Measurements from ENCODE around the gene EME2.

The EME2 gene

DNA sequence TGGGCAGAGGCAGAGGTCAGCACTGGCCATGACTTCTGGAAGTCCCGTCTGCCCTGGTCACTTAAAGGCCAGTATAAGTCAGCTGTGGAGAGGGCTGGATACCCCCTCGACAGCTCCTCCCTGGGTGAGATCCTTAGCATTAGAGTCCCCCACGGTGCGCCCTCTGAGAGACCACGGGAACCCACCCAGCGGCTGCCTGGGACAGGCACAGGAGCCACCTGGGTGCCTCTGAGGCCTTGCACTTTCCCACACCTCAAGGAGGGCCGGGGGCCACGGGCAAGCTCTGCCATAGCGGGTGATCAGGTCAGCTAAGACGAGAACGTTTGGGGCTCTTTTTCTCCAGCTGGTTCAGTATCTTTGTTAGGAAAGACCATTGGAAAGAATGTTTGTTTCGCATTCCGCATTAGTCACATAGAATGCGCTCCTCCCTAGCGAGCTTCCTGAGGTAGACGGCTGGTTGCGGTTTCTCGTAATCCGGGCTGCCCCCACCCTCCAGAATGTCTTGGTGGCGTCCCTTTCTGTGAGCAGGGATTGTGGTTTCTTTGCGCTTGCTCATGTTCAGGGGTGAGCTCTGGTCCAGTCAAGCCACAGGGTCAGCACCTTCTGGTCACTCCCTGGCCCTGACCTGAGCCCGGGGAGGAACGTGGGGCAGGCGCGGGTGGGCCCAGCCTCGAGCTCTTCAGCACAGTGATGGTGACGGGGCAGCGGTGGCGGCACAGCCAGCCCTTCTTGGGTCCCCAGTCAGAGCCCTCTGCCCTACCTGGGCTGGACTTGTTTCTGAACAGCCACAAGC, 26.5 kb upstream of the EME2 start:
- no peak for DNase-seq

DNA sequence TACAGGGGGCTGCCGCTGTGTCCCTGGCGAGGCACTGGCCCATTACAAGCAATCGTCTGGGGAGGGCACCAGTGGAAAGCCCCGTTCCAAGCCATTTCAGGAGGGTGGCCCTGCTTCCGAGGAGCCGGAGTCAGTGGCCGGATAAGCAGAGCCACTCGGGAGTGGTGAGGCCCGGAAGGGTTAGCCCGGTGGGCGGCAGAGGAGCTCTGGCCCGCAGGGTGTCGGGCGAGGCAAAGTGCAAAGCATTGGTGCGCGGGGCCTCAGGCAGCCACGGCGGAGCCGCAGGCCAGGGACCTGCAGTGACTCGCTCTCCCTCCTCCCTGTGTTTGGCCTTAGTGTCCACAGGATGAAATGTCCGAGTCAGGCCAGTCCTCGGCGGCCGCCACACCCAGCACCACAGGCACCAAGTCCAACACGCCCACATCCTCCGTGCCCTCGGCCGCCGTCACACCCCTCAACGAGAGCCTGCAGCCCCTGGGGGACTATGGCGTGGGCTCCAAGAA, 25.9 kb upstream of the EME2 start:
- DNase-seq = no peak

DNA sequence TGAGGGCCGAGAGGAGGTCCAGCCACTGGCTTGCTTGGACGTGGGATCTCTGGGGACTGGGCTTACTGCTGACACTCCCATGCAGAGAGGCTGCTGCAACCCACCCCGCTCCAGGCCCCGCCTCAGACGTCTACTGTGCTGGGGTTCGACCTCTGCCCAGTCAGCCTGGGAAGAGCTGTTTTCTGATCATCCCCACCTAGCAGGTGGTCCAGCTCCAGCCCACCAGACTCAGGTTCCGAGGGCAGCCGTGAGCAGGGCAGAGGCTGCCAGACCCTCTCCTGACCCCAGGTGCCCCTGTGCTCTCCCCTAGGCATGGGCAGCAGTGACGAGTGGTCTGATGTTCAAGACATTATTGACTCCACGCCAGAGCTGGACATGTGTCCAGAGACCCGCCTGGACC, 24.7 kb upstream of the EME2 start:
- no peak for DNase-seq

DNA sequence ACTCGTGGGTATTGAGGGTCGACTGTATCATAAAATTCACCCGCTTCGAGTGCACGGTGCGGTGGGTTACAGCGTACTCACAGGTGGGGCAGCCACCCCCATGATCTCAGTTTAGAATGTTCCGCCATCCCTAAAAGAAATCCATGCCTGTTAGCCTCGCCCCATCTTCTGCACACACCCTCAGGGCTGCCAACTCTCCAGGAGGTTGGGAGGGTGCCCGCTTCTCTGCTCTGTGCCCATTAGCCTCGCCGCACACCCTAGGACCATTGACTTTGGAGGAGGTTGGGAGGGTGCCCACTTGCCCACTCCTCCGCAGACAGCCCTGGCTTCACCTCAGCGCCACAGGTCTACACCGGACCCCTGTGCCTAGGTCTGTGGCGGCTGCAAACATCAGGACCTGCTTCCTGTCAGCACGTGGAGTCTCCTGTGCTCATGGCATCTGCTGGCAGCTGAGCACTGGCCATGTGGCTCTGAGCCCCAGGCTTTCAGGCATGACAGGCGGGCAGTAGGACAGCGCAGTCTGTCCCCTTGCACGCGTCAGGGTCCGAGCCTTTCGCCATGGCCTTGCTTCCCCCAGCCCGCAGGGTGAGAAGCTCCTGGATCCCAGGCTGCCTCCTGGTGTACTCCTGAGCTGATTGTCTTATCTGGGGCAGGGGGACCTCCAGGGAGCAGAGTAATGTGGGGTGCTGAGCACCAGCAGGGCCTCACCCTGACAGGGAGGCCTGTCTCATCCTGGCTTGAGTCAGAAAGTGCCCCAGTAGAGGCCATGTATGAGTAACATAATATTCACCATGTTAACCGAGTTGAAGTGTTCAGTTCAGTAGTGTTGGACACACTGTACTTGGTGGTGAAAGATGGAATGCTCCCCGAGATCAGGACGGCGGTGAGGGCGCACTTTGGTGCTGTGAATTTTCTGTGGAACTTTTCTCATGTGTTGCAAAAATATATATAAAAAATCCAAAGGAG, 23.2 kb upstream of the EME2 start:
- DNase-seq = no peak

GRCh38 chr16:1751946-1752345, 20.7 kb upstream of the EME2 start:
- DNase-seq = no peak

DNA sequence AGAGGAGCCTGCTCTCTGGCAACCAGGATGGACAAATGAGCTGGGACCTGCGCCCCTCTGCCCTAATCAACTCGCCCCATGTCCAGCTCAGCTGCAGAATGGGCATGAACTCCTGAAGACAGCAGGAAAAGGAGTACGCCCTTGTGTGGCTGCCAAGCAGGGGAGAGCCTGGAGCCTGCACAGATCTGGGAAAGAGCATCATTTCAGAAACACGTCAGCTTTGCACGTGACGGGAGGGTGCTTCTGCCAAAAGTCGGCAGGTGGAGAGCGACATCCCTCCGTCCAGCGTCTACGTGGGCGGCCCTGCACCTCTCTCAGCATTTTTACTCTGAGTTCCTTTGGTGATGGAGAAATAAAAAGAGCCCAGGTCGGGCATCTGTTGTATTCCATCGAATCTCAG, 19.8 kb upstream of the EME2 start:
- DNase-seq = no peak

GRCh38 chr16:1754204-1754603, 18.4 kb upstream of the EME2 start:
- no peak for DNase-seq

- no peak for DNase-seq
Observed at GRCh38 chr16:1757714-1758461, 14.7 kb upstream of the EME2 start.

- DNase-seq = no peak
Observed at GRCh38 chr16:1758923-1759322, 13.7 kb upstream of the EME2 start.

GRCh38 chr16:1759511-1759910, 13.1 kb upstream of the EME2 start:
- DNase-seq = no peak

GRCh38 chr16:1760911-1761310, 11.7 kb upstream of the EME2 start:
- DNase-seq = no peak

GRCh38 chr16:1761751-1762150, 10.9 kb upstream of the EME2 start:
- no peak for DNase-seq

- no peak for DNase-seq
Observed at GRCh38 chr16:1762196-1762878, 10.3 kb upstream of the EME2 start.

DNA sequence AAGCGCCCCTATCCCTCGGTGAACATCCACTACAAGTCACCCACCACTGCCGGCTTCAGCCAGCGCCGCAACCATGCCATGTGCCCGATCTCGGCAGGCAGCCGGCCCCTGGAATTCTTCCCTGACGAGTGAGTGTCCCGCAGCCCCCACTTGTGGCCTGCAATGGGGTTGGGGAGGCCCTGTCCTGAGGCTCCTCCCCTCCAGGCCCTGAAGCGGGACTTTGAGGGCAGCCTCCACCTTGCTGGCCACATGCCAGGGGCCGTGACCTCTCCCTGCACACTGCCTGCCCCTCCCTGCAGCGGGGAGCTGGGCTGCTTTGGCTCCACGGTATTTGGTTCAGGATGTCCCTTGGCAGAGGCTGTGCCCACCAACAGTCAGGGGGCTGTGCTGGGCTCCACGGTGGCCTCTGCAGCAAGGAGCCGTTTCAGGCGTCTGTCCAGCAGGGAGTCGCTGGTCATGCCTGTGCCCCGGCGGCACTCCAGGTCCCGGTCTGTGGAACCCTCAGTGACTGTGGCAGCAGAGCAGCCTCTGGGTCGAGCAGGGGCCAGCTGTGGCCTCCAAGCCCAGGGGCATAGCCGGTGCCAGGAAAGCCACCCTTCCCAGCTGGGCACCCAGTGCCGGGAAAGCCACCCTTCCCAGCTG, 9.6 kb upstream of the EME2 start:
- no peak for DNase-seq

- no peak for DNase-seq
Observed at GRCh38 chr16:1763521-1764511, 8.8 kb upstream of the EME2 start.

- no peak for DNase-seq
Observed at GRCh38 chr16:1764971-1765370, 7.6 kb upstream of the EME2 start.

DNA sequence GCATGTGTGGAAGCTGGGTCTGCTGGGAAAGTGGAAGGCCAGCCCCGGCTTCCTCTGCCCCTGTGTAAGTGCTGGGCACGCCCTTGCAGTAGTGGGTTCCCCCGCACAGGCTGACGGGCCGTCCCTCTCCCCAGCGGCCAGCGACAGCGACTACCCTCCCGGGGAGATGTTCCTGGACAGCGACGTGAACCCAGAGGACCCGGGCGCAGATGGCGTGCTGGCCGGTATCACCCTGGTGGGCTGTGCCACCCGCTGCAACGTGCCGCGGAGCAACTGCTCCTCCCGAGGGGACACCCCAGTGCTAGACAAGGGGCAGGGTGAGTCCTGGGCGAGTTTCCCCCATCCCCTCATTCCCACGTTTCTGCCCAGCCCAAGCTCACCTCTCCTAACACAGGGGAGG, 6.8 kb upstream of the EME2 start:
- DNase-seq = no peak

- DNase-seq = no peak
Observed at GRCh38 chr16:1766231-1766630, 6.4 kb upstream of the EME2 start.

DNA sequence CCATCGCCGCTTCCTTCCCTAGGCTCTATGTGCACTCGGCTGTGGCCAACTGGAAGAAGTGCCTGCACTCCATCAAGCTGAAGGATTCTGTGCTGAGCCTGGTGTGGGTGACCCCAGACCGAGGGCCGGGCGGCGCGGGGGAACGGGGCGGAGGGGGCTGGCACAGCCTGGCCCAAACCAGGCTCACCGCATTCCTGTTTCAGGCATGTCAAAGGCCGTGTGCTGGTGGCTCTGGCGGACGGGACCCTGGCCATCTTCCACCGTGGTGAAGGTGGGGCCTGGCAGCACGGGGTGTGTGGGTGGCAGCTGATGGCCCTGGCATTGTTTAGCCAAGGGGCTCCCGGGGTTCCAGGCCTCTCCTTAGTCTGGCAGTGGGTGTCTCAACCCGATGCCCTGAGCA, 5.9 kb upstream of the EME2 start:
- DNase-seq = no peak

GRCh38 chr16:1767116-1767994, 5.3 kb upstream of the EME2 start:
- DNase-seq = no peak
